Measurements from ENCODE around the gene ACTG1.

Gene ACTG1

GRCh38 chr17:81478119-81478518 is 34.5 kb downstream of the ACTG1 start:
- DNase-seq: no peak

- no peak for DNase-seq
Observed at GRCh38 chr17:81477173-81477572, 35.4 kb downstream of the ACTG1 start.

- no peak for DNase-seq
Observed at GRCh38 chr17:81476635-81477034, 36.0 kb downstream of the ACTG1 start.

- no peak for DNase-seq
Observed at GRCh38 chr17:81476097-81476496, 36.5 kb downstream of the ACTG1 start.

GRCh38 chr17:81474958-81475357 is 37.6 kb downstream of the ACTG1 start:
- DNase-seq: no peak

GRCh38 chr17:81473019-81473418 is 39.6 kb downstream of the ACTG1 start:
- DNase-seq: no peak

GRCh38 chr17:81471818-81472456 is 40.7 kb downstream of the ACTG1 start:
- DNase-seq: peak in 1 of 2 experiments; percentile 40

- DNase-seq: no peak
Observed at GRCh38 chr17:81470944-81471817, 41.4 kb downstream of the ACTG1 start.

GRCh38 chr17:81470270-81470943 is 42.2 kb downstream of the ACTG1 start:
- DNase-seq: no peak

GRCh38 chr17:81469266-81469665 is 43.3 kb downstream of the ACTG1 start:
- DNase-seq: no peak

GRCh38 chr17:81468770-81469121 is 43.9 kb downstream of the ACTG1 start:
- no peak for DNase-seq

- no peak for DNase-seq
Observed at GRCh38 chr17:81468111-81468769, 44.4 kb downstream of the ACTG1 start.

- no peak for DNase-seq
Observed at GRCh38 chr17:81466564-81467472, 45.8 kb downstream of the ACTG1 start.

- DNase-seq: no peak
Observed at GRCh38 chr17:81465910-81466309, 46.7 kb downstream of the ACTG1 start.

- no peak for DNase-seq
Observed at GRCh38 chr17:81464586-81464985, 48.0 kb downstream of the ACTG1 start.

GRCh38 chr17:81463506-81463905 is 49.1 kb downstream of the ACTG1 start:
- no peak for DNase-seq

GRCh38 chr17:81462506-81463125 is 50.0 kb downstream of the ACTG1 start:
- no peak for DNase-seq

GRCh38 chr17:81461607-81462500 is 50.7 kb downstream of the ACTG1 start:
- DNase-seq: no peak

GRCh38 chr17:81460856-81461460 is 51.6 kb downstream of the ACTG1 start:
- DNase-seq: no peak
